NCI-H2107 (cell line): ENCODE data around the gene LZTR1.
"Not testable (repeated sequence)": the region's sequence is repeated elsewhere in the genome, so short reads cannot be mapped to it uniquely, and the experiment has no call there.

Experiments
- DNase-seq: peaks from one replicate; lab custom pipeline; 2025; lab: John Stamatoyannopoulos, UW

Gene LZTR1

GRCh38 chr22:21033895-21034294, 51.8 kb downstream of the LZTR1 start:
- DNase-seq: no peak

- no peak for DNase-seq
These were observed 52.9 kb downstream of the LZTR1 start for GRCh38 chr22:21034989-21035388.

GRCh38 chr22:21038405-21038804, 56.3 kb downstream of the LZTR1 start:
- no peak for DNase-seq

GRCh38 chr22:21039158-21039557, 57.1 kb downstream of the LZTR1 start:
- not testable (repeated sequence) for DNase-seq

- DNase-seq: no peak
These were observed 59.8 kb downstream of the LZTR1 start for GRCh38 chr22:21041937-21042336.

GRCh38 chr22:21042978-21043859, 61.1 kb downstream of the LZTR1 start:
- DNase-seq: no peak

GRCh38 chr22:21043860-21044535, 61.9 kb downstream of the LZTR1 start:
- no peak for DNase-seq

GRCh38 chr22:21044931-21045584, 63.0 kb downstream of the LZTR1 start:
- DNase-seq: no peak

GRCh38 chr22:21045585-21046294, 63.6 kb downstream of the LZTR1 start, which contains the start of gene LRRC74B:
Gene LRRC74B (plus strand): TSS chr22:21045946. CDS start chr22:21045987, 41 bp downstream.
- DNase-seq: peak; percentile 80

GRCh38 chr22:21047035-21047661, 65.1 kb downstream of the LZTR1 start:
- no peak for DNase-seq

GRCh38 chr22:21047730-21048129, 65.6 kb downstream of the LZTR1 start:
- no peak for DNase-seq

GRCh38 chr22:21048448-21048847, 66.4 kb downstream of the LZTR1 start:
- not testable (repeated sequence) for DNase-seq
